Fibroblast of the aortic adventitia (primary cell): ENCODE data around the gene PTGFRN. TPM values are rescaled to one million over a fixed set of nuclear protein-coding genes. Genes with fewer than 3 reads are reported as not detected.
"Not testable (repeated sequence)": the region's sequence is repeated elsewhere in the genome, so short reads cannot be mapped to it uniquely, and the experiment has no call there.

Source experiments
- DNase-seq: peaks from one replicate; pipeline ENCODE4 v3.0.0-alpha.2; 2010; ENCODE audit warnings: low read depth
- H3K4me3 ChIP-seq: 2 replicates; pipeline ENCODE4 v1.5.1; 2011; ENCODE audit warnings: low read depth, mild to moderate bottlenecking, control low read depth, low read length, moderate library complexity
- total RNA-seq: library from RNA; depleted of rRNA; stranded (reverse); fragments of >200 nt; gene quantifications from 2 replicates; pipeline ENCODE4 v1.2.3, GENCODE V29; 2012; ENCODE audit warnings: low replicate concordance
- TF ChIP-seq, protein P1 (sequence below): IDR thresholded peaks from 2 replicates; pipeline ENCODE4 v1.5.1; 2011; ENCODE audit warnings: mild to moderate bottlenecking, low read length, control low read depth, inconsistent platforms; ENCODE audit not compliant: insufficient read depth

PTGFRN gene
- total RNA-seq, 1 donor: 39.8 TPM

GRCh38 chr1:116871779-116872146 lies 38.0 kb upstream of the PTGFRN start:
- TF ChIP-seq, protein P1, sequence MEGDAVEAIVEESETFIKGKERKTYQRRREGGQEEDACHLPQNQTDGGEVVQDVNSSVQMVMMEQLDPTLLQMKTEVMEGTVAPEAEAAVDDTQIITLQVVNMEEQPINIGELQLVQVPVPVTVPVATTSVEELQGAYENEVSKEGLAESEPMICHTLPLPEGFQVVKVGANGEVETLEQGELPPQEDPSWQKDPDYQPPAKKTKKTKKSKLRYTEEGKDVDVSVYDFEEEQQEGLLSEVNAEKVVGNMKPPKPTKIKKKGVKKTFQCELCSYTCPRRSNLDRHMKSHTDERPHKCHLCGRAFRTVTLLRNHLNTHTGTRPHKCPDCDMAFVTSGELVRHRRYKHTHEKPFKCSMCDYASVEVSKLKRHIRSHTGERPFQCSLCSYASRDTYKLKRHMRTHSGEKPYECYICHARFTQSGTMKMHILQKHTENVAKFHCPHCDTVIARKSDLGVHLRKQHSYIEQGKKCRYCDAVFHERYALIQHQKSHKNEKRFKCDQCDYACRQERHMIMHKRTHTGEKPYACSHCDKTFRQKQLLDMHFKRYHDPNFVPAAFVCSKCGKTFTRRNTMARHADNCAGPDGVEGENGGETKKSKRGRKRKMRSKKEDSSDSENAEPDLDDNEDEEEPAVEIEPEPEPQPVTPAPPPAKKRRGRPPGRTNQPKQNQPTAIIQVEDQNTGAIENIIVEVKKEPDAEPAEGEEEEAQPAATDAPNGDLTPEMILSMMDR: no peak
- no peak overlapping the region for H3K4me3 ChIP-seq
- peak; percentile 92 for DNase-seq

- H3K4me3 ChIP-seq: no peak overlapping the region
- no peak for DNase-seq
- TF ChIP-seq, protein P1: no peak
Observed at GRCh38 chr1:116873680-116874271, 35.9 kb upstream of the PTGFRN start.

DNA sequence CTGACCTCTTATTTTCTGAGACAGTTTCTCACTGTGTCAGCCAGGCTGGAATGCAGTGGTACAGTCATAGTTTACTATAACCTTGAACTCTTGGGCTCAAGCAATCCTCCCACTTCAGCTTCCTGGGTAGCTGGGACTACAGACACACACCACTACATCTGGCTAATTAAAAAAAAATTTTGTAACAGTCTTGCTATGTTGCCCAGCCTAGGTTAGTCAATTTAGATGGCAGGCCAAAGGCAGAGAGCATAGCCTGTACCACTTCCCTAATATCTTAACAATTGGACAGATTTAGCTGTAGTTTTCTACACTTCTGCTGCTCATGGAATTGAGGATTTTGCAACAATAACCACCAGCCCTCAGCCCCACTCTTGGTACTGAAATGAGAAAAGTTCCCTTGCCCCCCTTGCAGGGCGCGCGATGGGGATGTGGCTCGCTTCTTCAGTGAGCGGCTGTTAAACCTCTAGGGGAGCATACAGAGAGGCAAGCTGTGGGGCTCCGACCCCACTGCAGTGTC lies 34.9 kb upstream of the PTGFRN start:
- H3K4me3 ChIP-seq: no peak overlapping the region
- TF ChIP-seq, protein P1: no peak
- DNase-seq: no peak

- DNase-seq: no peak
- TF ChIP-seq, protein P1: no peak
- no peak overlapping the region for H3K4me3 ChIP-seq
Observed at GRCh38 chr1:116875391-116875790, 34.3 kb upstream of the PTGFRN start.

- H3K4me3 ChIP-seq, DNase-seq: not testable (repeated sequence)
Observed at GRCh38 chr1:116875946-116876345, 33.8 kb upstream of the PTGFRN start.

DNA sequence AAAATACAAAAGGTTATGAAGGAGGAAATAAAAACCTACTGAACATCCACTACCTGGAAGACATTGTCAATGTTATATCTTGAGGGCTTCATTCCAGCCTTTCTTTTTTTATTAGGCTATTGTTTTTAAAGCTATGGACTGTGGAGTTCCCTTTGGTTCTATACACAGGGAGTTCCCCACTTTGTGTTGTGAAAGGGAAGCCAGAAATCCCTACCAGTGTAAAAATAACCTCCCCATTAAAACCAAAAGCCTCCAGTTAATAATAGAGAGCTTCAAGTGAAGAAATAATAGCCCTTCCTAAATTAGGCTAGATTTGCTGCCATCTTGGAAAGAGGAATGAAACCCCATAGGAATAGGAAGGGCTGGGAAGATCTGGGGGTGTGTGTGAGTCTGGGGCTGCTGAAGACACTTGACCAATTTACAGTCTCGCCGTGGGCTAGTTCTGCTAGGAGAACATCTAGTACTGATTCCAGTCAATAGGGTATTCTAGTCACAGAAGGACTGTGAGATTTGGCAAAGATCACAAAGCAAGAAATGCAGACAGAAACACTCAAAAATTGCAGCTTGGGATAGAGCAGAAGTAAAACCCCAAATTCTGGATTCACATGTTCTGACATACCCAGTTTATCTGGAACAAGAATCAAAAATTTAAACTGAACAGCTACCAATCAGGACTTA lies 32.4 kb upstream of the PTGFRN start:
- no peak for DNase-seq
- no peak overlapping the region for H3K4me3 ChIP-seq
- TF ChIP-seq, protein P1: no peak

DNA sequence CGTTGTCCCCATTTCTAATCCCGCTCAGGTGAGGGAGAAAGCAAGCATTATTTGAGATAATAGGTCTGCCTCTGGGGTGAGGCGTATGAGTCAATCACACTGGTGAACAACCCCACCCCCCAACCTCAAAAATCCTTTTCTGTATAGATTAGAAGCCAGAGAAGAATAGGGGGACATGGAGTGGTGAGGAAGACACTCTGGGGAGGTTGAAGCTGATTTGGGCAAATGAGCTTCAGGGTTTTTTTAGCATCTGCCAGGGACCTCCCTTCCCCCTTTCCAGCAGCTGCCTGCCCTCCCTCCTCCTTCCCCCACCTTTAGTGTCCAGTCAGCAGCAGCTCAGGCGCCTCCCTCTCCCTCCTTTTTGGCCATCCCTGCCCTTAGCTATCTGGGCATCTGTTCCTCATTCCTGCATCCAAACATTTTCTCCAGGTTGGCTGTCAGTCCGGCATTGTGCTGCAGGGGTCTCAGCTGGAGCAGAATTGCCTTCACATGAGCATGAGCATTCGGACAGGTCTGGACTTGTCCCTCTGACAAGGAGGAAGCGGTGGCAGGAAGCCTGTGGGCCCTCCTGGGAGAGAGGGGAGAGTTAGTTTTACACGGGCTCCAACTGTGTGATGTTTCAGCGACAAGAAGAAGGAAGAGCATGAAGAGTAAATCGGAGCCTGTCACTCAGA lies 30.8 kb upstream of the PTGFRN start:
- peak; percentile 78 for DNase-seq
- peak overlapping the region; percentile 38 for H3K4me3 ChIP-seq
- TF ChIP-seq, protein P1: peak; percentile 22
